Astrocyte (in vitro differentiated cells and primary cell): ENCODE results near the gene PITPNM3. TPM values are rescaled to one million over a fixed set of nuclear protein-coding genes. Genes with fewer than 3 reads are reported as not detected.

Experiments used
- DNase-seq: peaks from one replicate; pipeline ENCODE4 v3.0.0-alpha.2; 2010; ENCODE audit warnings: low read depth
- FAIRE-seq: peaks from 2 replicates; lab custom pipeline; 2011; peaks lifted over from hg19 to GRCh38; lab: Jason Lieb, UNC
- H2AFZ ChIP-seq: 2 replicates; pipeline ENCODE4 v1.6.0; 2012; ENCODE audit warnings: low read depth, low read length, inconsistent platforms
- H3K27ac ChIP-seq: 2 replicates; pipeline ENCODE4 v1.5.1; 2011; ENCODE audit warnings: low read depth, low read length, inconsistent platforms
- H3K27me3 ChIP-seq: 2 replicates; pipeline ENCODE4 v1.6.0; 2011; ENCODE audit warnings: low read length, inconsistent platforms; ENCODE audit not compliant: insufficient read depth
- H3K36me3 ChIP-seq: 2 replicates; pipeline ENCODE4 v1.5.1; 2011; ENCODE audit warnings: low read length, inconsistent platforms; ENCODE audit not compliant: insufficient read depth
- H3K4me1 ChIP-seq: 2 replicates; pipeline ENCODE4 v1.5.1; 2011; ENCODE audit warnings: low read length, inconsistent platforms; ENCODE audit not compliant: insufficient read depth
- H3K4me2 ChIP-seq: 2 replicates; pipeline ENCODE4 v1.6.0; 2012; ENCODE audit warnings: low read length, inconsistent platforms
- H3K4me3 ChIP-seq: 2 replicates; pipeline ENCODE4 v1.5.1; 2011; ENCODE audit warnings: low read depth, mild to moderate bottlenecking, low read length, inconsistent platforms; ENCODE audit not compliant: insufficient read depth
- H3K79me2 ChIP-seq: 2 replicates; pipeline ENCODE4 v1.6.0; 2012; ENCODE audit warnings: mild to moderate bottlenecking, low read length, inconsistent platforms; ENCODE audit not compliant: insufficient read depth
- H3K9ac ChIP-seq: 2 replicates; pipeline ENCODE4 v1.6.0; 2012; ENCODE audit warnings: mild to moderate bottlenecking, low read length, inconsistent platforms
- H3K9me3 ChIP-seq: 2 replicates; pipeline ENCODE4 v1.5.1; 2012; ENCODE audit warnings: low read depth, mild to moderate bottlenecking, low read length, inconsistent platforms; ENCODE audit not compliant: insufficient read depth
- H4K20me1 ChIP-seq: 2 replicates; pipeline ENCODE4 v1.6.0; 2012; ENCODE audit warnings: low read length, inconsistent platforms; ENCODE audit not compliant: insufficient read depth
- H3K27ac Mint-ChIP-seq: one replicate; pipeline ENCODE4 v1.8.0; 2021; ENCODE audit warnings: mild to moderate bottlenecking, mixed read lengths; ENCODE audit not compliant: unreplicated experiment
- H3K27me3 Mint-ChIP-seq: one replicate; pipeline ENCODE4 v1.8.0; 2021; ENCODE audit warnings: low read depth, mixed read lengths; ENCODE audit not compliant: unreplicated experiment
- H3K36me3 Mint-ChIP-seq: one replicate; pipeline ENCODE4 v1.8.0; 2021; ENCODE audit warnings: low read depth, mixed read lengths; ENCODE audit not compliant: unreplicated experiment
- H3K4me1 Mint-ChIP-seq: one replicate; pipeline ENCODE4 v1.8.0; 2021; ENCODE audit warnings: low read depth, mixed read lengths; ENCODE audit not compliant: unreplicated experiment
- H3K4me3 Mint-ChIP-seq: one replicate; pipeline ENCODE4 v1.8.0; 2021; ENCODE audit warnings: mild to moderate bottlenecking, moderate library complexity, mixed read lengths; ENCODE audit not compliant: unreplicated experiment
- H3K9me3 Mint-ChIP-seq: one replicate; pipeline ENCODE4 v1.8.0; 2021; ENCODE audit warnings: mild to moderate bottlenecking, mixed read lengths; ENCODE audit not compliant: unreplicated experiment
- CTCF ChIP-seq: IDR thresholded peaks from 2 replicates; pipeline ENCODE4 v1.5.1; 2011; ENCODE audit warnings: low read depth, mild to moderate bottlenecking, inconsistent platforms, low read length, moderate library complexity; ENCODE audit not compliant: insufficient read depth
- EZH2 ChIP-seq: IDR thresholded peaks from 2 replicates; pipeline ENCODE4 v1.6.1; 2012; ENCODE audit warnings: mild to moderate bottlenecking, low read length, inconsistent platforms; ENCODE audit not compliant: insufficient read depth
- total RNA-seq: library from RNA; stranded (reverse); gene quantifications from 2 replicates; pipeline ENCODE4 v1.2.1, GENCODE V29; 2021

PITPNM3 gene
- total RNA-seq, 1 donor from 2014 or later, result 1.3 TPM

DNA sequence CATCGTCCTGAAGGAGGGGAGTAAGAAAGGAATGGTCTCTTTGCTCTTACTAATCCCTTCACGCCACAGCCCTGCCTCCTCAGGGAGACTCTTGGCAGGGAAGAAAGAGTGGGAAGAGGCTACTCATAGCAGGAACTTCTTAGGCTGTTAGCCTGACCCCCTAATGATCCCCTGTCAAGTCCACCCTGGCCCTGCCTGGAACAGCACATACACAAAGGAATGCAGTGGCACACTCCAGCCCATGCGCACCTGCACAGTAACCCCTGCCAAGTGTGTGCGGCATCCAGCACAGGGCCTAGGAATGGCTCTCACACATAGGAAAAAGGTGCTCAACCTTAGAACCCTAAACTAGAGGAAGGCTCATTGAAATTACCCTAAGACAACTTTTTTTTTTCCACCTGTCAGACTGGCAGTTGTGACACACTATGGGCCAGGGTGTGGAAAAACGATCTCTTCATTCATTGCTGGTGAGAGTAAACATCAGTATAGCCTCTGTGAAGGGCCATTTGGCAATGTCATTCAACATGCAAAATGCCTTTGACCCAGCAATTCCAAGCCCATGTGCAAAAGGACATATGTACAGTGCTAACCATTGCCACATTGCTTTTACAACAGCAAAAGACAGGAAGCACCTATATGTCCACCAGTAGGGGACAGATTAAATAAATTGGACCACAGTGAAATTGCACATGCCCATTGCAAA is 62.0 kb downstream of the PITPNM3 start:
- no peaks in the 10 kb centered on the region for H3K9me3 Mint-ChIP-seq
- no peaks in the 10 kb centered on the region for H3K36me3 ChIP-seq
- no peak overlapping the region for H3K4me3 ChIP-seq
- FAIRE-seq (no peak), DNase-seq (peak; percentile 53)
- no peak overlapping the region for H3K9ac ChIP-seq
- no peak overlapping the region for H3K4me2 ChIP-seq
- H3K79me2 ChIP-seq, result no peaks in the 10 kb centered on the region
- H3K27me3 ChIP-seq, result peaks cover 4% of the 10 kb centered on the region
- H3K4me1 ChIP-seq, result no peaks in the 10 kb centered on the region
- H3K36me3 Mint-ChIP-seq, result no peaks in the 10 kb centered on the region
- no peaks in the 10 kb centered on the region for H4K20me1 ChIP-seq
- no peak overlapping the region for H3K4me3 Mint-ChIP-seq
- no peak overlapping the region for H2AFZ ChIP-seq
- no peak overlapping the region for H3K27ac ChIP-seq
- no peak for TF ChIP-seq EZH2
- no peak for TF ChIP-seq CTCF
- H3K4me1 Mint-ChIP-seq, result peaks cover 15% of the 10 kb centered on the region
- H3K9me3 ChIP-seq, result no peaks in the 10 kb centered on the region
- no peak overlapping the region for H3K27ac Mint-ChIP-seq
- peaks cover 55% of the 10 kb centered on the region for H3K27me3 Mint-ChIP-seq

DNA sequence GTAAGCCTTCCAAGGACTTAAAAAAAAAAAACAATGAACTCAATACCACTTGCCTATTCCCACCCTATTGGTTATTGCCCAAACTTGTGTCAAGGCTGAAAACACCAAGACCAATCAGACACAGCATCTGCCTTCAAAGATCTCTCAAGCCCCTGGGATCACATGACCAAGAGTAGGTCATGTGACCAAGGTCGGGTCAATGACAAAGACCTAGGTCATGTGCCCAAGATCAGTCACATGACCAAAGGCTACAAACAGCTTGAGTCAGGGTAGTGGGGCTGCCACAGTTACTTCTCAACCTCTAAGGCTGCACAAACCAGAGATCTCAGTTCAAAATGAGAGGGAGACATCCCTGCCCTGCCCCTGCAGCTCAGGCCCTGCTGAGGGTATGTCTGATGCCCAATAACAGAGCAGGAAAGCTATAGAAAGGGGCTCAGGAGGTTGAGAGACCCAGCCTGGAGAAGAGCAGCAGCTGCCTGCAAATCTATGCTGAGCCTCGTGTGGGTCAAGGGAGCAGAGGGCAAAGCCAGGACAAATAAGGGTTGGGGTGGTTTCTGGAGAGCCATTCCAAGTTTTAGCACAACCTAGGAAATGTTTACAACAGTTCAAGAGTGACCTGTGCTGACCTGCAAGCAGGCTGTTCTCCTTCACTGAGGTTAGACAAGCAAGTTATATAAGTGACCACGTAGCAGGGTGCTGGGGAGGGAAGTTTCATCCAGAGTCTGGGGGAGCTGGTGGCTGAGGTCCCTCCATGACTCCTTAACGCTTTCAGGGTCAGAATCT is 63.3 kb downstream of the PITPNM3 start:
- peaks cover 47% of the 10 kb centered on the region for H3K27me3 Mint-ChIP-seq

More for the DNA sequence above, 63.3 kb downstream of the PITPNM3 start:
- no peak overlapping the region for H3K27ac ChIP-seq
- no peak overlapping the region for H3K9ac ChIP-seq
- H3K4me1 ChIP-seq, result no peaks in the 10 kb centered on the region
- no peak overlapping the region for H3K4me3 ChIP-seq
- H3K4me3 Mint-ChIP-seq, result no peak overlapping the region
- FAIRE-seq (no peak), DNase-seq (no peak)
- H3K4me1 Mint-ChIP-seq, result peaks cover 20% of the 10 kb centered on the region
- no peaks in the 10 kb centered on the region for H4K20me1 ChIP-seq
- no peak overlapping the region for H2AFZ ChIP-seq
- no peak for TF ChIP-seq EZH2
- no peak for TF ChIP-seq CTCF
- H3K9me3 ChIP-seq, result no peaks in the 10 kb centered on the region
- H3K27ac Mint-ChIP-seq, result no peak overlapping the region
- no peaks in the 10 kb centered on the region for H3K79me2 ChIP-seq
- H3K36me3 ChIP-seq, result no peaks in the 10 kb centered on the region
- no peaks in the 10 kb centered on the region for H3K27me3 ChIP-seq
- H3K4me2 ChIP-seq, result no peak overlapping the region
- no peaks in the 10 kb centered on the region for H3K9me3 Mint-ChIP-seq
- no peaks in the 10 kb centered on the region for H3K36me3 Mint-ChIP-seq
